Activated CD8-positive, alpha-beta memory T cell treated with anti-CD3 and anti-CD28 coated beads, Interleukin-2, amount 10 ng/mL, durations not matched to agents 7 days and 5 days (primary cell): ENCODE measurements around the gene LARP1. TPM values are rescaled to one million over a fixed set of nuclear protein-coding genes. Genes with fewer than 3 reads are reported as not detected.
"Not testable (repeated sequence)": the region's sequence is repeated elsewhere in the genome, so short reads cannot be mapped to it uniquely, and the experiment has no call there.

Source experiments
- ATAC-seq: fragments of 150-1000 bp; cut with Tn5 transposase; one replicate; pipeline ENCODE4 v1.10.0; 2021; ENCODE audit warnings: moderate library complexity
- CTCF ChIA-PET: fragments of 350-600 bp; sonication (Branson Sonifier 250); formaldehyde crosslinking; loops from one replicate; lab custom pipeline; 2021; ENCODE audit warnings: antibody characterized with exemption; lab: Charles Lee
- DNase-seq: peaks from one replicate; pipeline ENCODE4 v3.0.0-alpha.2; 2020
- H3K27ac Mint-ChIP-seq: one replicate; pipeline ENCODE4 v1.8.0; 2021; ENCODE audit warnings: mild to moderate bottlenecking, mixed read lengths
- H3K27me3 Mint-ChIP-seq: one replicate; pipeline ENCODE4 v1.8.0; 2021; ENCODE audit warnings: mixed read lengths
- H3K36me3 Mint-ChIP-seq: one replicate; pipeline ENCODE4 v1.8.0; 2021; ENCODE audit warnings: mild to moderate bottlenecking, mixed read lengths
- H3K4me1 Mint-ChIP-seq: one replicate; pipeline ENCODE4 v1.8.0; 2021; ENCODE audit warnings: mixed read lengths
- H3K4me3 Mint-ChIP-seq: one replicate; pipeline ENCODE4 v1.8.0; 2021; ENCODE audit warnings: mild to moderate bottlenecking, moderate library complexity, mixed read lengths
- H3K9me3 Mint-ChIP-seq: one replicate; pipeline ENCODE4 v1.8.0; 2022; ENCODE audit warnings: low read depth, mixed read lengths
- total RNA-seq, 2 experiments: library from RNA; stranded (reverse); gene quantifications; one replicate each; pipeline ENCODE4 v1.2.3, GENCODE V29; 2021

LARP1 gene
- total RNA-seq, 2 experiments from 2014 or later = 212 to 238 TPM

DNA sequence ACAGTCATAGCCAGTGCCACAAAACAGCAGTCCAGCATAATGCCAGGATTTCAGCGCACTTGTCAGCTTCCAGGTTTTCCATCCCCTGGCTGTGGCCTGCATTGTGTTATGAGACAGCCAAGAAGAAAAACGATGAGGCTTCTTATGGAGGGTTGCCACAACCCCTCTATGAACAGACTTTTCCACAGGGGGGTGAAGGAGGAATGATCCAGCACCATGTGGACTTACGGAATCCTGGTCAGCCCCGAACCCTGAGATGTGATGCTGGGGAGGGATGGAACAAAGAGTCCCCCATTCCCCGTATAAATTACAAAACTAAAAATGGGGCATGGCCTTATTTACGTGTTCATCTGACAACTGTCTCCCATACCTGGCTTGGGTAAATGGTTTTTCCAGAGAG, 62.6 kb downstream of the LARP1 start:
- no peak overlapping the region for H3K4me3 Mint-ChIP-seq
- H3K36me3 Mint-ChIP-seq = peaks cover 34% of the 10 kb centered on the region
- CTCF ChIA-PET = no interaction called here
- no peak for ATAC-seq
- no peak overlapping the region for H3K27ac Mint-ChIP-seq
- H3K9me3 Mint-ChIP-seq = no peaks in the 10 kb centered on the region
- DNase-seq = no peak
- no peaks in the 10 kb centered on the region for H3K27me3 Mint-ChIP-seq
- peaks cover 40% of the 10 kb centered on the region for H3K4me1 Mint-ChIP-seq

DNA sequence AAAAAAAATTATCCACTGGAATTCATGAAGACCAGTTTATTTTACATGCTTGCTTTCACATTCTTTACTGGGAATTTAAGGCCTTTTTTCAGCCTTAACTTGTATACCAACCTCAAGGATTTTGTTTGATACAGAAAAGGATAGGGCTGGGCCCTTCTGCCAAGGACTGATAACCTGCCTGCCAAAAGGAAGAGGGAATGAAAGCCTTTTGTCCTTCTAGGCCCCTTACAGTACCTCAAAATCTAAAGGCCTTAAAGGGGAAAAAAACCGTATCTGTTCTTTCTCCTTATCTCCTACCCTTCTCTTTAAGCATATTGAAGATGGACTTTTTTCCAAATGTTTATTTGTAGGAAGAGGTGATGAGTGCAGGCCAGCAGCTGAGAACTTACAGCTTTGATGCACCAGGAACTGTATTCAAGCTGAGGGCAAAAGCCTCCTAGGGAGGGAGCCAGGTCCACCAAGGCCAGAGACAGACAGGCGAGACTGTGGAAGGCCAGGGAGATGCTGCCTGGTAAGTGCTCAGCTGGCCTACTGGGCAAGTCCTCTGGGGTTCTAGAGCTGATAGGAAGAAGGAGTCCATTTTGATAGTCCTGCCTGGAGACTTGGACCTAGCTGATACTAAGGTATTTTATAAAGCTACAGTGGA, 63.4 kb downstream of the LARP1 start:
- Mint-ChIP-seq H3K4me3 (no peak overlapping the region), H3K36me3 (peaks cover 29% of the 10 kb centered on the region), H3K9me3 (no peaks in the 10 kb centered on the region), H3K27ac (no peak overlapping the region), H3K4me1 (peaks cover 33% of the 10 kb centered on the region), H3K27me3 (no peaks in the 10 kb centered on the region)
- no peak for DNase-seq
- ATAC-seq = no peak
- CTCF ChIA-PET = interaction anchor here (1.0 to 1.3 kb wide), 2 partner anchors 16 to 168 kb away, joined by 3 to 6 read pairs; no protein-coding TSS in a partner anchor

DNA sequence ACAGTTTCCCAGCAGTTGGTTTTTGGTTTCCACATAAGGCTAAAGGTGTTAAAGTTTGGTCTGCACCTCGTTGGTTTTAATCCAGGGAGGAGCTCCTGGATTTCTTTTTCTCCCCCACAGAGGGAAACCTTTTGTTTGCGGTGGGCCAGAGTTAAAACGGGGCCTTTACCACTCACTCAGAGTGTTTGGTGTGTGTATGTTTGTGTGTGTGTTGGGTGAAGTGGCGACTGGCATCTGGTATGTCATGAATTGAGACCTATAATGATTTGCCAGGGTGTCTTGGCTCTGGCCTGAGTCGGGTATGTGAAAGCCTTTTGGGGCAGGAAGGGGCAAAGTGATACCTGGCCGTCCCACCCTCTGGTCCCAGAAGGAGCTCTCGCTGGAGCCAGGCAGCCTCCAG, 64.4 kb downstream of the LARP1 start:
- Mint-ChIP-seq H3K9me3 (no peaks in the 10 kb centered on the region), H3K4me1 (peaks cover 29% of the 10 kb centered on the region), H3K27me3 (no peaks in the 10 kb centered on the region), H3K36me3 (peaks cover 26% of the 10 kb centered on the region), H3K27ac (peak overlapping the region; percentile 55), H3K4me3 (no peak overlapping the region)
- CTCF ChIA-PET = interaction anchor here (0.9 to 1.3 kb wide), 3 partner anchors 15 to 169 kb away, joined by 3 to 6 read pairs (median 3); no protein-coding TSS in a partner anchor
- DNase-seq = no peak
- ATAC-seq = no peak

DNA sequence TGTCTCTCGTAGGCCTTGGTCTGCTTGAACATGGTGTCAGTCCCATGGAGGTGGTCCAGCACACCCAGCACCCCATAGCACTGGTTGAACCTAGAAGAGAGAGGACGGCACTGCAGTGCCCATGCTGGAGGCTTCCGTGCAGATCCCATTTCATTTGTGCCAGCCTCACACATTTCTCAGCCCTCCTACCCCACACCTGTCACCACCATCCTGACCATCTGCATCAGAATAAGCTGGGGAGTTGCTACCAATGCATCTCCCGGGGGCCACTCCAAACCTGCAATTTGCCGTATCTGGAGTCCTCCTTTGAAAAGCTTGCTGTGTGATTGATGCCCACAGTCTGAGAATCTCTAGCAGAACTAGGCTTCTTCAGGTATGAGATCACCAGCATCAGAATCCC, 65.2 kb downstream of the LARP1 start:
- peaks cover 19% of the 10 kb centered on the region for H3K36me3 Mint-ChIP-seq
- DNase-seq (no peak), ATAC-seq (no peak)
- no peak overlapping the region for H3K4me3 Mint-ChIP-seq
- CTCF ChIA-PET = no interaction called here
- no peak overlapping the region for H3K27ac Mint-ChIP-seq
- H3K4me1 Mint-ChIP-seq = peaks cover 24% of the 10 kb centered on the region
- H3K9me3 Mint-ChIP-seq = no peaks in the 10 kb centered on the region
- H3K27me3 Mint-ChIP-seq = no peaks in the 10 kb centered on the region

DNA sequence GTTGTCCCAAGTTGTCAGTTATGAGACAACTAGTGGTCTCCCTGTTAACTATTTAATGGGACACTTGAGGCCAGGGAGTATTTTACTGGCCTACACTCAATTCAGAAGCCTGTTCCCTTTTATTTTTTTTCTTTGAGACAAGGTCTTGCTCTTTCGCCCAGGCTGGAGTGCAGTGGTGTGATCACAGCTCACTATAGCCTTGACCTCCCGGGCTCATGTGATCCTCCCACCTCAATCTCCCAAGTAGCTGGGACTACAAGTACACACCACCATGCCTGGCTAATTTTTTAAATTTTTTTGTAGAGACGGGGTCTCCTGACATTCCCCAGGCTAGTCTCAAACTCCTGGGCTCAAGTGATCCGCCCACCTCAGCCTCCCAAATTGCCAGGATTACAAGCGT, 67.7 kb downstream of the LARP1 start:
- peaks cover 13% of the 10 kb centered on the region for H3K36me3 Mint-ChIP-seq

DNA sequence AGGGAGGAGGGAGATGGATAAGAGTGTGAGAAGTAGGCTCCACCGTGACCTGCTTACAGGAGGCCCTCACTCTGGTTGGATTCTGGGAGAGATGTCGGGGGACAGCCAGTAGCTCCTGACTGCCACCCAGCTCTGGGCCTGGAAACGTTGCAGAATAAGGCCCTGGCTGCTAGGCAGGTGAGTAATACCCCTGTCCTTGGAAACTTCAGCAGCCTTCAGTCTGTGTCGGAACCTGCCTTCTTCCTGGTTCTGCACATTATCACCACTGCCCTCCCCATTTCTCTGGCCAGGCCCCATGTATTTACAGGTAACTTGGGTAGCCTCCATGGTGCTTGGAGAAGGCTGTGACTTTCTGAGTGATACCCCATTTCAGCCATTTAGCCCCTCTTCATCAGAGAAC, 68.4 kb downstream of the LARP1 start:
- CTCF ChIA-PET = no interaction called here
- Mint-ChIP-seq H3K36me3 (peaks cover 12% of the 10 kb centered on the region), H3K27me3 (no peaks in the 10 kb centered on the region), H3K27ac (no peak overlapping the region), H3K4me3 (no peak overlapping the region), H3K4me1 (peaks cover 30% of the 10 kb centered on the region), H3K9me3 (no peaks in the 10 kb centered on the region)
- ATAC-seq (no peak), DNase-seq (no peak)

More for the DNA sequence above, 67.7 kb downstream of the LARP1 start:
- H3K27me3 Mint-ChIP-seq, H3K9me3 Mint-ChIP-seq, ATAC-seq, CTCF ChIA-PET, DNase-seq, H3K27ac Mint-ChIP-seq, H3K4me3 Mint-ChIP-seq: not testable (repeated sequence)
- peaks cover 29% of the 10 kb centered on the region for H3K4me1 Mint-ChIP-seq

DNA sequence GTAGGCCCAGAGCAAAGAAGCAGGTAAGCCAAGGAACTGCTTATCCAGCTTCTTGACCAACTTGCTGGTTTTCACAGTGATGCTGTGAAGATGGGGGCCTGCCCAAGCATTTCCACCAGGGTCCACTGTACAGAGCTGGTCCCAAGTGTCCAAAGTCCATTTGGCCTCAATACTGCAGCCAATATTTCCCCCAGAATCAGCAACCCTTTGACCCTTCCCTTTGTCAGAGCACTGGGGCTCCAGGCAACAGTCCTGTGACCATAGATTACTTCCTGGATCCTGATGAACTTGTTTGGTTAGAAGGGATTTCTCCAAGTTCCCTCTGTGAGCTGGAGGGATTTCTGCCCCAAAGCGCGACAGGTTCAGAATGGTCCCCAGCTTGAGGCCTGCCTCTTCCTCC, 68.9 kb downstream of the LARP1 start:
- CTCF ChIA-PET = no interaction called here
- no peak overlapping the region for H3K27ac Mint-ChIP-seq

DNA sequence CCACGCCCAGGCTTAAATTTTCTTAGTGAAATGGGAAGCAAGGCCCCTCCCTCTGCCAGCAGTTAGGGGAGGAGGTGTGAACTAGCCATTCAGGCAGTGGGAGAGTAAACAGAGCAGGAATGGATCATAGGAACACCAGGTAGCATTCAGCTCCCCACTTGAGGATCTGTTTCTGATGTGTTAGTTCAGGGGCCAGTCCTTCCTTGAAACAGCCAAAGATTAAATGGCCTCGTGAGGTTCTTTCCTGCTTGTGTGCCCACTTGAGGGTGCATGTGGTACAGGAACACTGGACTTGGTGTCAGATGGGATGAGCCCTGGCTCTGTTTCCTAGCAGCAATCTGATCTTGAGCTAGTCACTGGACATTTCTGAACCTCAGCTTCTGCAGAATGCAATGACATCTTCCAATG, 74.0 kb downstream of the LARP1 start:
- Mint-ChIP-seq H3K36me3 (peaks cover 10% of the 10 kb centered on the region), H3K9me3 (no peaks in the 10 kb centered on the region), H3K4me3 (no peak overlapping the region), H3K27ac (peak overlapping the region; percentile 76), H3K27me3 (no peaks in the 10 kb centered on the region), H3K4me1 (peaks cover 34% of the 10 kb centered on the region)
- no peak for ATAC-seq
- CTCF ChIA-PET = interaction anchor here (1.4 to 2.1 kb wide), 2 partner anchors 29 to 179 kb away, joined by 3 to 6 read pairs; partner anchors contain the start of gene CNOT8
- no peak for DNase-seq

More for the DNA sequence above, 68.9 kb downstream of the LARP1 start:
- no peak for DNase-seq
- no peak for ATAC-seq
- H3K36me3 Mint-ChIP-seq = peaks cover 12% of the 10 kb centered on the region
- H3K9me3 Mint-ChIP-seq = no peaks in the 10 kb centered on the region
- H3K4me1 Mint-ChIP-seq = peaks cover 29% of the 10 kb centered on the region
- H3K27me3 Mint-ChIP-seq = no peaks in the 10 kb centered on the region
- no peak overlapping the region for H3K4me3 Mint-ChIP-seq

DNA sequence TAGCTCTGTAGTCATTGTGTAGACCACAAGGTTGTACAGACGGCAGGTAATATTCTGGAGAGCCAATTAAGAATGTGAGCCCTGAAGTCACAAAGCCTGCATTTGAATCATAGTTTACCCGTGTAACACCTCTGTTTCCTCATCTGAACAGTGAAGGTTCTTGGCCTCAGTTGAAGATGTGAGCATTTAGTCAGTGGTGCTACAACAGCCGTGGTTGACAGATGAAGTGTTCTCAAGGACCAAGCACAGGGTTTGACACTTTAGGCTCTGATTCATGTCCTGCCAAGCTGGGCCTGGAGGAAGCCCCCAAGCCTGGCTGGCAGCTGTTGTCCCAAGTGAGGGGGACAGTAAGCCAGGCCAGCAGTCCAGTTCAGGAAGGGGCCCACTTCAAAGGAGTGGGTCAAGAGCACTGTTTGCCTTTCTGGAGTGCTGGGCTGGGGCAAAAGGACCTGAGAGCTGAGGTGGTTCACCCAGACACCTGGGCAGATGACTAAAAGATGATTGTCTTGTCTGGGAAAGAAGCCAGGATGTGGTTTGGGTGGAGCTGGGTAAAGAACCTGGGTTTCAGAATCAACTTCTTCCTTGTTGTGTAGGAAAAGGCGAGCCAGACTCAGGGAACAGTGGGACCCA, 74.5 kb downstream of the LARP1 start:
- peaks cover 10% of the 10 kb centered on the region for H3K36me3 Mint-ChIP-seq
- CTCF ChIA-PET = interaction anchor here (1.4 to 2.1 kb wide), 2 partner anchors 29 to 179 kb away, joined by 3 to 6 read pairs; partner anchors contain the start of gene CNOT8

DNA sequence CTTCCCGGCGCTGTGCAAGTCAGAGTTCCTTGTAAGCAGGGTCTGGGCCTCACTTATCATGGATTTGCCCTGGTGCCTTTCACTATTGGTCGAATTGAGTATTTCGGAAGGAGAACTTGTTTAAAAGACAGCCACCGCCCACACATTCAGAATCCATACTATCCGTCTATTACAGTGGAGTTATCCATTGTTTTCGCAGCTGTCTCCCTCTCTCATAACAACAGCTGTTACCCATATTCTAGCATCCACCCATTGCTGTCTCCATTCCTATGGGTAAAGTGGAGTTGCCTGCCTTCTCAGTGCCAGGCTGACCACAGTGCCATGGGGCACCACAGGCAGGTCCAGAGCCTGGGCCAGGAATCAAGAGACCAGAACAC, 75.0 kb downstream of the LARP1 start:
- Mint-ChIP-seq H3K4me3 (no peak overlapping the region), H3K4me1 (peaks cover 36% of the 10 kb centered on the region), H3K27ac (peak overlapping the region; percentile 76), H3K27me3 (no peaks in the 10 kb centered on the region), H3K36me3 (peaks cover 10% of the 10 kb centered on the region), H3K9me3 (no peaks in the 10 kb centered on the region)
- ATAC-seq (no peak), DNase-seq (no peak)
- CTCF ChIA-PET = interaction anchor here (2.1 kb wide), 1 partner anchor 180 kb away, joined by 6 read pairs; no protein-coding TSS in a partner anchor

More for the DNA sequence above, 74.5 kb downstream of the LARP1 start:
- Mint-ChIP-seq H3K4me3 (no peak overlapping the region), H3K4me1 (peaks cover 36% of the 10 kb centered on the region), H3K27me3 (no peaks in the 10 kb centered on the region), H3K27ac (peak overlapping the region; percentile 76), H3K9me3 (no peaks in the 10 kb centered on the region)
- DNase-seq (peak; percentile 55), ATAC-seq (peak; percentile 68)

DNA sequence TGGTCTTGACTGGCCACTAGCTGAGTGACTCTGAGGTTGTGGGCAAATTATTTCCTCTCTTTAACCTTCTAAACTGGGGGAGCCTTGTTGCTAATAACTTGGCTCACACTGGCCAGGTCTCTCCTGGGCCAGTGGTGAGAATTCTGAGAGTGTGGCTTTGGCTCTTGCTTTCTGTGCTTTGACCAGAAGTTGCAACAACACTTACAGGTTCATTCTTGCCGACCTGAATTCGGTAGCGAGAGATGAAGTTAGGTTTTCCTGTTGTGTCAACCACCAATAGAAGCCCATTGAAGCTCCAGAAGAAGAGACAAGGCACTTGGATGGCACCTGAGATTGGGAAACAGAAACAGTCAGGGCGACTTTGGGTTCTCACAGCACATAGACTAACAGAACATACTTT, 75.4 kb downstream of the LARP1 start:
- no peak for ATAC-seq
- Mint-ChIP-seq H3K9me3 (no peaks in the 10 kb centered on the region), H3K36me3 (peaks cover 9% of the 10 kb centered on the region), H3K27me3 (no peaks in the 10 kb centered on the region), H3K4me1 (peaks cover 35% of the 10 kb centered on the region), H3K27ac (peak overlapping the region; percentile 76), H3K4me3 (no peak overlapping the region)
- CTCF ChIA-PET = interaction anchor here (2.1 kb wide), 1 partner anchor 180 kb away, joined by 6 read pairs; no protein-coding TSS in a partner anchor
- DNase-seq = no peak

DNA sequence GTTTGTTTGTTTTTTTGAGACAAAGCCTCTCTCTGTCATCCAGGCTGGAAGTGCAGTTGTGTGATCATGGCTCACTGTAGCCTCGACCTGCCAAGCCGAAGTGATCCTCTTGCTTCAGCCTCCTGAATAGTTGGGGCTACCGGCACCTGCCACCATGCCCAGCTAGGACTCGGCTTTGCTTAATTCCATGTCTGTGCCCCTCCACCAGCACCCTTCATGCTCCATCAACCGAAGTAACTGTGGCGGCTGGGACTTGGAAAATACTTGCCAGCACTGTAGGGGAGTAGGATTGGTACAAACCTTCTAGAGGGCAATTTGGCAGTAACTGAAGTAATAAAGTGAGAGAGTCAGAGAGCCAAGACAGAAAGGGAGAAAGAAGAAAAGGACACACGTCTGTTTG, 76.3 kb downstream of the LARP1 start:
- ATAC-seq = no peak
- Mint-ChIP-seq H3K4me3 (no peak overlapping the region), H3K9me3 (no peaks in the 10 kb centered on the region), H3K27me3 (no peaks in the 10 kb centered on the region), H3K4me1 (peaks cover 33% of the 10 kb centered on the region), H3K36me3 (peaks cover 5% of the 10 kb centered on the region), H3K27ac (no peak overlapping the region)
- DNase-seq = no peak
- CTCF ChIA-PET = interaction anchor here (1.2 kb wide), 1 partner anchor 18 kb away, joined by 3 read pairs; no protein-coding TSS in a partner anchor

DNA sequence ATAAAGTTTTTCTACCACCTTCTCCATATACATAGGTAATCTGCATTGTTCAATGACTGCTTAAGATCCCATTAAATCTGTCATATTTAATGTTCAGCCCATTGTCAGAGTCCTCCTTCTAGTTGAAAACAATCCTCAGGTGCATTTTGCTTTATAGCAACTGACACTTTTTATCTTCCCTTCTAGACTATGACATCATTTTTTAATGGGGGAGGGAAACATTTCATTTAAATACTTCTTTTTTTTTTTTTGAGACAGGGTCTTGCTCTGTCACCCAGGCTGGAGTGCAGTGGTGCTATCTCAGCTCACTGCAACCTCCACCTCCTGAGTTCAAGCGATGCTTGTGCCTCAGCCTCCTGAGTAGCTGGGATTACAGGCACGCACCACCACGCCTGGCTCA, 77.6 kb downstream of the LARP1 start:
- H3K4me3 Mint-ChIP-seq, H3K9me3 Mint-ChIP-seq, DNase-seq, H3K27me3 Mint-ChIP-seq, H3K36me3 Mint-ChIP-seq, H3K27ac Mint-ChIP-seq, ATAC-seq: not testable (repeated sequence)
- CTCF ChIA-PET = interaction anchor here (1.2 kb wide), 1 partner anchor 19 kb away, joined by 3 read pairs; no protein-coding TSS in a partner anchor
- peaks cover 28% of the 10 kb centered on the region for H3K4me1 Mint-ChIP-seq
